DND-41 (cell line): Measurements from ENCODE around the gene MCAT.

Experiments used
- ATAC-seq: fragments of 200-7000 bp; cut with Tn5 transposase; 3 replicates; pipeline ENCODE4 v1.9.1; 2021; ENCODE audit warnings: low read depth; ENCODE audit not compliant: insufficient read depth
- DNase-seq: peaks from one replicate; pipeline ENCODE4 v3.0.0-alpha.2; 2020
- H2AFZ ChIP-seq: 2 replicates; pipeline ENCODE4 v1.6.0; 2012; ENCODE audit warnings: low read depth, low read length
- H3K27ac ChIP-seq: 2 replicates; pipeline ENCODE4 v1.5.1; 2012; ENCODE audit warnings: low read length, inconsistent platforms
- H3K27me3 ChIP-seq: fragments of 200-600 bp; sonication (generic); 2 replicates; pipeline ENCODE4 v1.6.0; 2012; ENCODE audit warnings: low read length, mild to moderate bottlenecking, inconsistent platforms; ENCODE audit not compliant: insufficient read depth, poor library complexity
- H3K36me3 ChIP-seq: 2 replicates; pipeline ENCODE4 v1.5.1; 2012; ENCODE audit warnings: low read length, inconsistent platforms; ENCODE audit not compliant: insufficient read depth
- H3K4me1 ChIP-seq: 2 replicates; pipeline ENCODE4 v1.5.1; 2012; ENCODE audit warnings: mild to moderate bottlenecking, low read length; ENCODE audit not compliant: insufficient read depth
- H3K4me2 ChIP-seq: 2 replicates; pipeline ENCODE4 v1.6.0; 2012; ENCODE audit warnings: mild to moderate bottlenecking, moderate library complexity, low read length, inconsistent platforms; ENCODE audit not compliant: insufficient read depth
- H3K4me3 ChIP-seq, 2 experiments: fragments of 200-600 bp in 1 of 2; shearing (Covaris generic) in 1 of 2; 2 replicates each; pipeline ENCODE4 v1.5.1; 2012 to 2016; ENCODE audit warnings: inconsistent platforms in 2 of 2, low read length in 2 of 2, mild to moderate bottlenecking in 2 of 2, low read depth in 1 of 2, moderate library complexity in 1 of 2
- H3K79me2 ChIP-seq: 2 replicates; pipeline ENCODE4 v1.6.0; 2012; ENCODE audit warnings: low read length, inconsistent platforms; ENCODE audit not compliant: insufficient read depth
- H3K9ac ChIP-seq: 2 replicates; pipeline ENCODE4 v1.6.0; 2012; ENCODE audit warnings: low read depth, mild to moderate bottlenecking, inconsistent platforms, low read length, moderate library complexity
- H3K9me3 ChIP-seq: 2 replicates; pipeline ENCODE4 v1.5.1; 2012; ENCODE audit warnings: low read length, moderate library complexity, mild to moderate bottlenecking, inconsistent platforms; ENCODE audit not compliant: insufficient read depth, severe bottlenecking
- H4K20me1 ChIP-seq: 2 replicates; pipeline ENCODE4 v1.6.0; 2012; ENCODE audit warnings: low read length; ENCODE audit not compliant: insufficient read depth
- EZH2 ChIP-seq: IDR thresholded peaks from 3 replicates; pipeline ENCODE4 v1.6.1; 2012; ENCODE audit warnings: borderline replicate concordance, low read depth, mild to moderate bottlenecking, moderate library complexity, low read length, inconsistent platforms; ENCODE audit not compliant: severe bottlenecking
- TF ChIP-seq, protein P1 (sequence below): IDR thresholded peaks from 2 replicates; pipeline ENCODE4 v1.5.1; 2012; ENCODE audit warnings: borderline replicate concordance, low read length, moderate library complexity, mild to moderate bottlenecking; ENCODE audit not compliant: poor library complexity, severe bottlenecking; ENCODE audit errors: extremely low read depth

The MCAT gene, protein sequence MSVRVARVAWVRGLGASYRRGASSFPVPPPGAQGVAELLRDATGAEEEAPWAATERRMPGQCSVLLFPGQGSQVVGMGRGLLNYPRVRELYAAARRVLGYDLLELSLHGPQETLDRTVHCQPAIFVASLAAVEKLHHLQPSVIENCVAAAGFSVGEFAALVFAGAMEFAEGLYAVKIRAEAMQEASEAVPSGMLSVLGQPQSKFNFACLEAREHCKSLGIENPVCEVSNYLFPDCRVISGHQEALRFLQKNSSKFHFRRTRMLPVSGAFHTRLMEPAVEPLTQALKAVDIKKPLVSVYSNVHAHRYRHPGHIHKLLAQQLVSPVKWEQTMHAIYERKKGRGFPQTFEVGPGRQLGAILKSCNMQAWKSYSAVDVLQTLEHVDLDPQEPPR

DNA sequence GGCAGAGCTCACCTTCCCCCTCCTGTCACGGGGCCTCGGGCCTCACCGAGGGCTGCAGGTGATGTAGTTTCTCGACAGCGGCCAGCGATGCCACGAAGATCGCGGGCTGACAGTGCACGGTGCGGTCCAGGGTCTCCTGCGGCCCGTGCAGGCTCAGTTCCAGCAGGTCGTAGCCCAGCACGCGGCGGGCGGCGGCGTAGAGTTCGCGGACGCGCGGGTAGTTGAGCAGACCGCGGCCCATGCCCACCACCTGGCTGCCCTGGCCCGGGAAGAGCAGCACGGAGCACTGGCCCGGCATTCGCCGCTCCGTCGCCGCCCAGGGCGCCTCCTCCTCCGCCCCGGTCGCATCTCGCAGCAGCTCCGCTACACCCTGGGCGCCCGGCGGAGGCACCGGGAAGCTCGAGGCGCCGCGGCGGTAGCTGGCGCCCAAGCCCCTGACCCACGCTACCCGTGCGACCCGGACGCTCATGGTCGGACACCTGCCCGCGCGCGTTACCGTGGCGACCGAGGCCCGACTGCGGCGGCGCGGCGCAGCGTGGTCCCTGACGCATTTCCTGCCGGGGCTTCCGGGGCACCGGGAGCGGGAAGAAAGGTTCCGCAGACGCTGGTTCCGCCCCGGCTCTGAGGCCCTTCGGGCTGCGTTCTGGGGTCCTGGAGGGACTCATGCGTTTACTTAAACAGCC is at the start of gene MCAT:
Gene MCAT (minus strand): TSS at position 519 of the 683 bp plus-strand sequence. CDS start 50 bp downstream, at position 469.
- Histone ChIP-seq H3K9me3 (no peaks in the 10 kb centered on the region), H3K4me2 (peak within 1 kb of the TSS; percentile 74), H4K20me1 (peaks cover 5% of the 10 kb centered on the region; the same call in 1 of the 2 replicates), H3K27ac (peak within 1 kb of the TSS; percentile 83), H2AFZ (peak within 1 kb of the TSS; percentile 96), H3K9ac (peak within 1 kb of the TSS; percentile 73), H3K4me1 (peaks cover 26% of the 10 kb centered on the region), H3K27me3 (no peaks in the 10 kb centered on the region), H3K36me3 (peaks cover 36% of the 10 kb centered on the region), H3K79me2 (peaks cover 16% of the 10 kb centered on the region), H3K4me3 (peak within 1 kb of the TSS; percentile 53 to 75)
- DNase-seq (peak; percentile 82), ATAC-seq (peak; percentile 96)
- no peak for TF ChIP-seq EZH2
- TF ChIP-seq, protein P1, sequence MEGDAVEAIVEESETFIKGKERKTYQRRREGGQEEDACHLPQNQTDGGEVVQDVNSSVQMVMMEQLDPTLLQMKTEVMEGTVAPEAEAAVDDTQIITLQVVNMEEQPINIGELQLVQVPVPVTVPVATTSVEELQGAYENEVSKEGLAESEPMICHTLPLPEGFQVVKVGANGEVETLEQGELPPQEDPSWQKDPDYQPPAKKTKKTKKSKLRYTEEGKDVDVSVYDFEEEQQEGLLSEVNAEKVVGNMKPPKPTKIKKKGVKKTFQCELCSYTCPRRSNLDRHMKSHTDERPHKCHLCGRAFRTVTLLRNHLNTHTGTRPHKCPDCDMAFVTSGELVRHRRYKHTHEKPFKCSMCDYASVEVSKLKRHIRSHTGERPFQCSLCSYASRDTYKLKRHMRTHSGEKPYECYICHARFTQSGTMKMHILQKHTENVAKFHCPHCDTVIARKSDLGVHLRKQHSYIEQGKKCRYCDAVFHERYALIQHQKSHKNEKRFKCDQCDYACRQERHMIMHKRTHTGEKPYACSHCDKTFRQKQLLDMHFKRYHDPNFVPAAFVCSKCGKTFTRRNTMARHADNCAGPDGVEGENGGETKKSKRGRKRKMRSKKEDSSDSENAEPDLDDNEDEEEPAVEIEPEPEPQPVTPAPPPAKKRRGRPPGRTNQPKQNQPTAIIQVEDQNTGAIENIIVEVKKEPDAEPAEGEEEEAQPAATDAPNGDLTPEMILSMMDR: no peak

DNA sequence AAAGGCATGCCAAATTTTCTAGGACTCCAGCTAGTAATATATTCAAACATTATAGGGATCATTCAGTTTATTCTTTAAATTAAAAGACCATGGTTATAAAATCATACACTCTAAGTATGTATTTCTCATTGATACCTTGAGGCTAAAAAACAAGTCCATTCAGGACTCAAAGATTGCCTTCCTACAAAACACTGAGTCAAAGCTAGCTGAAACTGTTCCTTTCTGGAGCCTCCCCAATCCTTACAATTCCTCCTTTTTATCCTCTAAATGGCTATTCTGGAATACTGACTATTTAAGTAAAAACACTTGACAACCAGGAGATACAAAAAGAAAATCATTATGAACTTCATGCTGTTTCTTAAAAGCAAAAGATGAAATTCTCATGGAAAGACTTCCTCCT is 48.6 kb upstream of the MCAT start:
- no peak for ATAC-seq
- Histone ChIP-seq H3K4me3 (no peak overlapping the region), H3K79me2 (no peaks in the 10 kb centered on the region), H4K20me1 (no peaks in the 10 kb centered on the region), H3K27ac (no peak overlapping the region), H3K4me2 (no peak overlapping the region), H3K36me3 (no peaks in the 10 kb centered on the region), H3K9ac (no peak overlapping the region), H3K27me3 (peaks cover 4% of the 10 kb centered on the region), H2AFZ (no peak overlapping the region), H3K9me3 (no peaks in the 10 kb centered on the region), H3K4me1 (peaks cover 8% of the 10 kb centered on the region; the same call in 1 of the 2 replicates)
- TF ChIP-seq, protein P1: no peak
- no peak for TF ChIP-seq EZH2
- DNase-seq: no peak

DNA sequence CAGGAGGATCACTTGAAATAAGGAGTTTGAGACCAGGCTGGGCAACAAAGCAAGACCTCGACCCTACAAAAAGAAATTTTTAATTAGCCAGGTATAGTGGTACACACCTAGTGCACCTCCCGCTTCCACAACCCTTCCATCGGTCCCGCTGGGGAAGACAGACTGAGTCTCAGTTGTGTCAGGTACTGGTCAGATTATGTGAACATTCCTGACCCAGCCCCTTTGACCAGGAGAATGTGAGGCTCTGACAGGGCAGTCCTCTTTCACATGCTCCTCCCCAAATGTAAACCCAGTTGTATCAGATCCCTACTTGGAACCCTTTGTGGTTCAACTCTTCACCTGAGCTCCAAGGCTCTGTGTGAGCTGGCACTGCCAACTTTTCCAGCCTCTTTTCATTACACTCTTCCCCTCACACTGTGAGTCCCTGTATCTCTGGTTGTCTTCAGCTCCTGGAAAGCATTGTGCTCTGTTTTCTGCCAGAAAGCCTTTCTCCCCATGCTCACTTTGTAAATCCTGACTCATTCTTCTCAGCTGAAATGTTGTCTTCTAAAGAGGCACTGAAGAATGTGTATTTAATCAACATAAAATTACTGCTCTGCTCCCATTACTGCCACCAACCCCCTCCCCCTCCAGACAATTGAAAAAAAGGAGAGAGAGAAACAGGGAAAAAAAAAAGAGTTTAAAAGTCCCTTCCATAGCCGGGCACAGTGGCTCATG is 45.8 kb upstream of the MCAT start:
- ATAC-seq: no peak
- peaks cover 6% of the 10 kb centered on the region for H3K36me3 ChIP-seq
- H3K4me2 ChIP-seq: no peak overlapping the region
- peaks cover 25% of the 10 kb centered on the region for H3K79me2 ChIP-seq
- H4K20me1 ChIP-seq: peaks cover 15% of the 10 kb centered on the region; the same call in 1 of the 2 replicates
- H3K9ac ChIP-seq: no peak overlapping the region
- peaks cover 4% of the 10 kb centered on the region for H3K27me3 ChIP-seq
- H3K9me3 ChIP-seq: no peaks in the 10 kb centered on the region
- no peak overlapping the region for H3K27ac ChIP-seq
- no peak overlapping the region for H3K4me3 ChIP-seq
- DNase-seq: no peak
- H2AFZ ChIP-seq: peak overlapping the region; percentile 42; the same call in 1 of the 2 replicates
- peaks cover 30% of the 10 kb centered on the region for H3K4me1 ChIP-seq
- TF ChIP-seq EZH2: no peak
- TF ChIP-seq, protein P1: no peak
